Fibroblast of pulmonary artery (primary cell): ENCODE results near the gene RNU5D-1.

Experiments used
- DNase-seq: peaks from one replicate; pipeline ENCODE4 v3.0.0-alpha.2; 2010; ENCODE audit warnings: low read depth
- H3K4me3 ChIP-seq: replicated peaks from 2 replicates; pipeline ENCODE4 v1.5.1; 2011; ENCODE audit warnings: low read depth, mild to moderate bottlenecking, control low read depth, low read length, moderate library complexity
- CTCF ChIP-seq: IDR thresholded peaks from 2 replicates; pipeline ENCODE4 v1.5.1; 2011; ENCODE audit warnings: mild to moderate bottlenecking, control low read depth, low read length, inconsistent platforms; ENCODE audit errors: missing control alignments

RNU5D-1 gene

GRCh38 chr1:44698138-44698537, 32.8 kb downstream of the RNU5D-1 start:
- no peak overlapping the region for H3K4me3 ChIP-seq
- no peak for DNase-seq
- no peak for TF ChIP-seq CTCF

GRCh38 chr1:44696789-44697345, 34.1 kb downstream of the RNU5D-1 start:
- H3K4me3 ChIP-seq = no peak overlapping the region

GRCh38 chr1:44696101-44696500, 34.9 kb downstream of the RNU5D-1 start:
- H3K4me3 ChIP-seq = no peak overlapping the region
- no peak for DNase-seq
- TF ChIP-seq CTCF = no peak

More at GRCh38 chr1:44696789-44697345, 34.1 kb downstream of the RNU5D-1 start:
- no peak for TF ChIP-seq CTCF
- DNase-seq = no peak

- no peak for TF ChIP-seq CTCF
- DNase-seq = no peak
- H3K4me3 ChIP-seq = no peak overlapping the region
Measured at GRCh38 chr1:44695671-44696070, 35.3 kb downstream of the RNU5D-1 start.

- H3K4me3 ChIP-seq = no peak overlapping the region
- TF ChIP-seq CTCF = no peak
- no peak for DNase-seq
Measured at GRCh38 chr1:44694863-44695478, 36.0 kb downstream of the RNU5D-1 start.

GRCh38 chr1:44693900-44694299, 37.1 kb downstream of the RNU5D-1 start:
- no peak for DNase-seq
- TF ChIP-seq CTCF = no peak
- H3K4me3 ChIP-seq = no peak overlapping the region

- no peak overlapping the region for H3K4me3 ChIP-seq
- no peak for DNase-seq
- TF ChIP-seq CTCF = no peak
Measured at GRCh38 chr1:44693159-44693558, 37.8 kb downstream of the RNU5D-1 start.
